KMS-11 (cell line): ENCODE results near the gene ROGDI.
A peak's percentile ranks its signal among the peaks of the same experiment; 100 is the strongest.

Source experiments
- H2AFZ ChIP-seq: fragments of 200-600 bp; sonication (generic); 2 replicates; pipeline ENCODE4 v1.6.1; 2016; ENCODE audit warnings: antibody characterized with exemption, mixed run types, low read depth
- H3K27ac ChIP-seq: fragments of 200-600 bp; sonication (generic); 2 replicates; pipeline ENCODE4 v1.6.1; 2016; ENCODE audit warnings: mild to moderate bottlenecking, mixed run types
- H3K27me3 ChIP-seq: fragments of 200-600 bp; sonication (generic); 2 replicates; pipeline ENCODE4 v1.6.1; 2017; ENCODE audit warnings: mild to moderate bottlenecking, low read depth, mixed run types, moderate library complexity; ENCODE audit not compliant: insufficient read depth
- H3K36me3 ChIP-seq: fragments of 200-600 bp; sonication (generic); 2 replicates; pipeline ENCODE4 v1.6.1; 2017; ENCODE audit warnings: mild to moderate bottlenecking, mixed run types; ENCODE audit not compliant: insufficient read depth
- H3K4me1 ChIP-seq: fragments of 200-600 bp; sonication (generic); 2 replicates; pipeline ENCODE4 v1.6.1; 2016; ENCODE audit warnings: mild to moderate bottlenecking, low read depth, mixed run types; ENCODE audit not compliant: poor library complexity, severe bottlenecking
- H3K4me2 ChIP-seq: fragments of 200-600 bp; sonication (generic); 2 replicates; pipeline ENCODE4 v1.7.0; 2016; ENCODE audit warnings: mild to moderate bottlenecking, mixed run types
- H3K4me3 ChIP-seq: fragments of 200-600 bp; sonication (generic); IDR thresholded peaks from 2 replicates; pipeline ENCODE4 v1.6.1; 2017; ENCODE audit warnings: low read depth, low read length, mixed read lengths; ENCODE audit not compliant: insufficient read depth
- H3K79me2 ChIP-seq: fragments of 200-600 bp; sonication (generic); 2 replicates; pipeline ENCODE4 v1.6.1; 2016; ENCODE audit warnings: low read depth, mixed run types; ENCODE audit not compliant: insufficient read depth
- H3K9ac ChIP-seq: fragments of 200-600 bp; sonication (generic); 2 replicates; pipeline ENCODE4 v1.6.1; 2016; ENCODE audit warnings: mild to moderate bottlenecking, mixed run types
- H4K20me1 ChIP-seq: fragments of 200-600 bp; sonication (generic); 2 replicates; pipeline ENCODE4 v1.6.1; 2016; ENCODE audit warnings: mild to moderate bottlenecking, mixed run types; ENCODE audit not compliant: insufficient read depth
- TF ChIP-seq, protein P1 (sequence below): fragments of 200-600 bp; sonication (generic); conservative IDR thresholded peaks from 2 replicates; pipeline ENCODE4 v1.6.1; 2017; ENCODE audit warnings: low read depth, mild to moderate bottlenecking, antibody characterized with exemption, low read length, moderate library complexity, mixed read lengths

Gene ROGDI, protein sequence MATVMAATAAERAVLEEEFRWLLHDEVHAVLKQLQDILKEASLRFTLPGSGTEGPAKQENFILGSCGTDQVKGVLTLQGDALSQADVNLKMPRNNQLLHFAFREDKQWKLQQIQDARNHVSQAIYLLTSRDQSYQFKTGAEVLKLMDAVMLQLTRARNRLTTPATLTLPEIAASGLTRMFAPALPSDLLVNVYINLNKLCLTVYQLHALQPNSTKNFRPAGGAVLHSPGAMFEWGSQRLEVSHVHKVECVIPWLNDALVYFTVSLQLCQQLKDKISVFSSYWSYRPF

DNA sequence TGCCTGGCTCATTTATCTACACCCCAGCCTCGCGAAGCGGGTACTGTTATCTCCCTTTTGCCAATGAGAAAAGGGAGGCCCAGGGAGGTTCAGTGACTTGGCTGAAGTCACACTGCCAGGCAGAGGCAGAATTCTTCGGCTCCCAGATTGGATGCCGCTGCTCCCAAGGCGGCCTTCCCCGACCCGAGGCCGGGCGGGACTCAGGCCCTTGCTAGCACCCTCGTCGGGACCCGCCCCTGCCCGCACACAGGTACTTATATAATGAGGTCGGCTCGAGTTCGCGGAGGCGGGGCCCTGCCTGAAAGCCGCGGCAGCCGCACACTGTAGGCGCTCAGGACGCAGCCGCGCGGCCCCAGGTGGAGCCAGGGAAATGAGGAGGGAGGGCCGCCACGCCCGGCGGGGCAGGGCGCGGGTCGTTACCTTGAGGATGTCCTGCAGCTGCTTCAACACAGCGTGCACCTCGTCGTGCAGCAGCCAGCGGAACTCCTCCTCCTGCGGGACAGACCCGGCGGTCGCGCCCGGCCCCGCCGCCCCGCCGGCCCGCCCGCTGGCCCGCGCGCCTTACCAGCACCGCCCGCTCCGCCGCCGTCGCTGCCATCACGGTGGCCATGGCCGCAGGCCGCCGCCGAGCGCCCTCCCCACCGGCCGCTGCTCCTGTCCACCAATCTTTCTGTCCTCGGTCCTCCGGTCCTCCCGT, at the start of gene ROGDI:
Gene ROGDI (minus strand): TSS at position 672 of the 697 bp plus-strand sequence. CDS start 62 bp downstream, at position 610.
- TF ChIP-seq, protein P1, sequence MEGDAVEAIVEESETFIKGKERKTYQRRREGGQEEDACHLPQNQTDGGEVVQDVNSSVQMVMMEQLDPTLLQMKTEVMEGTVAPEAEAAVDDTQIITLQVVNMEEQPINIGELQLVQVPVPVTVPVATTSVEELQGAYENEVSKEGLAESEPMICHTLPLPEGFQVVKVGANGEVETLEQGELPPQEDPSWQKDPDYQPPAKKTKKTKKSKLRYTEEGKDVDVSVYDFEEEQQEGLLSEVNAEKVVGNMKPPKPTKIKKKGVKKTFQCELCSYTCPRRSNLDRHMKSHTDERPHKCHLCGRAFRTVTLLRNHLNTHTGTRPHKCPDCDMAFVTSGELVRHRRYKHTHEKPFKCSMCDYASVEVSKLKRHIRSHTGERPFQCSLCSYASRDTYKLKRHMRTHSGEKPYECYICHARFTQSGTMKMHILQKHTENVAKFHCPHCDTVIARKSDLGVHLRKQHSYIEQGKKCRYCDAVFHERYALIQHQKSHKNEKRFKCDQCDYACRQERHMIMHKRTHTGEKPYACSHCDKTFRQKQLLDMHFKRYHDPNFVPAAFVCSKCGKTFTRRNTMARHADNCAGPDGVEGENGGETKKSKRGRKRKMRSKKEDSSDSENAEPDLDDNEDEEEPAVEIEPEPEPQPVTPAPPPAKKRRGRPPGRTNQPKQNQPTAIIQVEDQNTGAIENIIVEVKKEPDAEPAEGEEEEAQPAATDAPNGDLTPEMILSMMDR: no peak
- peak within 1 kb of the TSS; percentile 33; the same call in 1 of the 2 replicates for H3K9ac ChIP-seq
- no peaks in the 10 kb centered on the region for H4K20me1 ChIP-seq
- H3K79me2 ChIP-seq: no peaks in the 10 kb centered on the region
- no peaks in the 10 kb centered on the region for H3K36me3 ChIP-seq
- peak within 1 kb of the TSS; percentile 29 for H3K4me3 ChIP-seq
- H3K4me2 ChIP-seq: peak within 1 kb of the TSS; percentile 94
- H3K27ac ChIP-seq: peak within 1 kb of the TSS; percentile 31; the same call in 1 of the 2 replicates
- H2AFZ ChIP-seq: peak within 1 kb of the TSS; percentile 55
- H3K27me3 ChIP-seq: no peaks in the 10 kb centered on the region
- H3K4me1 ChIP-seq: peaks cover 13% of the 10 kb centered on the region

DNA sequence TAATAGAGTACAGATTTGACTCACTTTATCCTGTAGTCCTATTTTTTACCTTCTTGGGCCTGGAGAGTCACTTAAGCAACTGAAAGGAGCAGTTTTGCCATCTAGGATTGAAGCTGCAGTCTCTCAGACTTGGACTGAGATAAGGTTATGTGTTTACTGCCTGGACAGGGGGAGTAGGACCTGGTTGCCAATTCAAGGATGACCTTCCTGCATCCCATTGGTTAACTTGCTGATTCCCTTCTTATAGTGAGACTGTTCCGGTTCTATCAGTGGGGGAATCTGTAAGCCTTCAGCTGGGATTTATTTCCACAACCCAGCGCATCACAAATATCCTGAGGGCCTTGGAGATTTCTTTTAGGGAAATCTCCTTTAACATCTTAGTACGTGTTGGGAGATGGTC, 47.8 kb upstream of the ROGDI start:
- TF ChIP-seq, protein P1: no peak
- H3K79me2 ChIP-seq: peaks cover 74% of the 10 kb centered on the region
- no peak overlapping the region for H3K9ac ChIP-seq
- no peak overlapping the region for H3K27ac ChIP-seq
- no peak overlapping the region for H3K4me3 ChIP-seq
- H3K4me1 ChIP-seq: peaks cover 42% of the 10 kb centered on the region
- H3K4me2 ChIP-seq: peak overlapping the region; percentile 95
- H4K20me1 ChIP-seq: peaks cover 9% of the 10 kb centered on the region
- H3K27me3 ChIP-seq: no peaks in the 10 kb centered on the region
- peaks cover 11% of the 10 kb centered on the region; the same call in 1 of the 2 replicates for H3K36me3 ChIP-seq
- H2AFZ ChIP-seq: no peak overlapping the region

DNA sequence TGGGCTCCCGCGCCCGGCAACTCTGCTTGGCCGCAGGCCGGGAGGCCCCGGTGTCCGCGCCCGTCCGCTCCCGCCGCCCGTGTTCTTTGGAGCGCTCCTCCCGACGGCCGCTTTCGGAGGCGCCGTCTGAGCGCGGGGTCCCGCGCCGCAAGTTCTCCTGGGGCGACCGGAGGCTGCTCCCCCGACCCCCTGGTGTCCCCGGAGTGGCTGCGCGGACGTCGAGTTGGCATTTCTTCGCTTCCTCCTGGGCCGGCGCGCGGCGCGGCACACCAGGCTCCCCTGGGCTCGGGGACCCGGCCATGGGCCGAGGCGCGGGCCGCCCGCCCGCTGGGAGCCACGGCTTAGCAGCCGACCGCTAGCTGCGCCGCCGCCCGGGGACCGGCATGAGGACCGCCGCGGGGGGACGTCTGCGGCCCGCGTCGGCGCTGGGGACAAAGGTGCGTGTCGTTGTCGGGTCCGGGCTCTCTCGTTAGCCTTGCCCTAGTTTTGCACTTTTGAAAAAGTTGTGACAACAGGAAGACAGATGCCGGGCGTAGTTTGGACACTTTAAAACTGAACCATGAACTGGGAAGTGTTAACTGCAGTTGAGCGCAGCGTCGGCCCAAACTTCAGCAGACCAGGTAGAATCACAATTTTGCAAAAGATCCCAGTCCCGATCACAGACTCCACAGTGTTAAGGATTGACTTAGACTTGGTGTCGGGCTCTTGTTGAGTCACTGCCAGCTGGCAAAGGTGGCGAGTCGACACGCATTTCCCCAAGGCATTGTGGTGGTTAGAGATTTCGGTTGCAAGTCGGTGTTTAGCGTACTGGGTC, 45.5 kb upstream of the ROGDI start:
- Histone ChIP-seq H3K36me3 (peaks cover 10% of the 10 kb centered on the region; the same call in 1 of the 2 replicates), H3K9ac (peak overlapping the region; percentile 90), H3K4me1 (peaks cover 46% of the 10 kb centered on the region), H2AFZ (peak overlapping the region; percentile 69), H3K4me2 (peak overlapping the region; percentile 95), H3K27me3 (no peaks in the 10 kb centered on the region), H3K79me2 (peaks cover 89% of the 10 kb centered on the region), H3K4me3 (no peak overlapping the region), H4K20me1 (peaks cover 9% of the 10 kb centered on the region), H3K27ac (peak overlapping the region; percentile 77)
- TF ChIP-seq, protein P1: no peak

DNA sequence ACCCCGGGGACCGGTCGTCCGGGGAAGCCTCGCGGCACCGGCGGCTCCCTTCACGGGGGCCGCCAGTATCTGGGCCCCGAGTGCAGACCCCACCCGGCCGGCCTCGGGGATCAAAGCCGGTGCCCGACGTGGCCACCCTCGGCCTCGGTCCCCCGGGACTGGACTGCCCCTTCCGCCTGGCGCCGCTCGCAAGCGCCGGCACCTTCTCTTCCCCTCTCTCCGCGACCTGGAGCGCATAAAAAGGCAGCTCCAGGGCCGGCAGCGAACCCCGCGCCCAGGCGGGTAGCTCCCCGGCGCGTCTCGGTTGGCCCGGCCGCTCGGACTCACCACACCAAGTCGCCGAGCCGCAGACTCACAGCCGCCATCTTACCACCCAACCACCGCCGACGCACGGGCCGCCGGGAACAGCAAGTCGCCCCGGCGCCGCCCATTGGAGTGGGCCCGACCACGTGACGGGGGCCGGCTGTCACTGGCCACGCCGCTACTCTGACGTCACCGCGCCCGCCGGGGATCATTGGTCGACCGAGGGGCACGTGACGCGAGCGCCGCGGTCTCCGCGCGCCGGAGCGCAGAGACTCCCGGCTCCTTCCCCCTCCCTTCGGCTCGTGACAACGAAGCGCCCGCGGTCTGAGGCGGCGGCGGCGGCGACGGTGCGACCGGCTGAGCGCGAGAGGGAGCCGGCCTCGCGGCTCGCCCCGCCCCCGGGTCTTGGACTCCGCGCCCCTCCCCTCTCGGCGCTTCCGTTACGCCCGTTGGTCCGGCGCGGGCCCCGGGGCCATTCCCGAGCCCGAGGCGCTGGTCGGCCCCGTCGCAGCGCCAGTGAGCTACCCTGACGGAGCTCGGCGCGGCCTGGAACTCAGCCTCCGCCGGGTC, 44.7 kb upstream of the ROGDI start, which contains the start of the genes GLYR1 and UBN1:
Gene GLYR1 (minus strand): TSS at position 388 of the 873 bp plus-strand sequence. CDS start 23 bp downstream, at position 365.
Gene UBN1 (plus strand): TSS at position 581 of the 873 bp plus-strand sequence. CDS start 5,437 bp downstream, outside the sequence.
- H3K9ac ChIP-seq: peak within 1 kb of the TSS; percentile 90
- H4K20me1 ChIP-seq: peaks cover 9% of the 10 kb centered on the region
- H3K79me2 ChIP-seq: peaks cover 81% of the 10 kb centered on the region
- no peaks in the 10 kb centered on the region for H3K27me3 ChIP-seq
- peaks cover 12% of the 10 kb centered on the region; the same call in 1 of the 2 replicates for H3K36me3 ChIP-seq
- TF ChIP-seq, protein P1: no peak
- peak within 1 kb of the TSS; percentile 69 for H2AFZ ChIP-seq
- peak within 1 kb of the TSS; percentile 77 for H3K27ac ChIP-seq
- no peak within 1 kb of the TSS for H3K4me3 ChIP-seq
- peak within 1 kb of the TSS; percentile 95 for H3K4me2 ChIP-seq
- peaks cover 41% of the 10 kb centered on the region for H3K4me1 ChIP-seq
